ENCODE data around the gene TMEM38A. TPM values are rescaled to one million over a fixed set of nuclear protein-coding genes. Genes with fewer than 3 reads are reported as not detected.

TMEM38A gene
- 12.9 and 21.2 TPM in 2 replicates for total RNA-seq (2014; rRNA removed; shearing (Covaris generic); ENCODE audit: low replicate concordance)

DNA sequence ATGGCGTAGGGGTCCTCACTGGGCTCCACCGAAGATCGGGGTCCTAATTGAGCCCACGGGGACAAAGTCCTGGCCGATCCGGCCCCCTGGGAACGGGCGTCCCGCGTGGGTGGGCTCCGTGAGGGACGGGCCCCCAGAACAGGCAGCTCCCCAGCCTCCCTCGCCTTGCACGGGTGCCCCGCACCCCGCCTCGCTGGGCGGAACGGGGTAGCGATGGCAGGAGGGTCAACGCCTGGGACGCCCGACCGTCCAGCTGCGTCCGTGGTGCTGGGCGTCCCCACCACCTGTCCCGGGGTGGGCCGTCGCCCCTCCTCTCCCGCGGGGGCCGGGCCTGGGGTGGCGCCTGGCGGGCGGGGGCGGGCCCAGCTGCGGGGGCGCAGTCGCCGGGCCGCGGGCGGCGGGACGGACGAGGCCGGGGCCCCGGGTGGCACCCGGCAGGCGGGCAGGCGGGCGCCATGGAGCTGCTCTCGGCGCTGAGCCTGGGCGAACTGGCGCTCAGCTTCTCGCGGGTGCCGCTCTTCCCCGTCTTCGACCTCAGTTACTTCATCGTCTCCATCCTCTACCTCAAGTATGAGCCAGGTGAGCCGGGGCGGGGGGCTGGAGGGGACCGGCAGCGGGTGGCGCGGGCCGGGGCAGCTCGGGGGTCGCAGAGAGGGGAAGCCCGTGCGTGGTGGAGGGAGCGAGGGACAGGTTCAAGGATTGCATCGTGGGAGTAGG, at the start of gene TMEM38A:
TSS of gene TMEM38A (plus strand) at position 377 of the 717 bp plus-strand sequence. CDS start at position 456, 79 bp downstream.
- peaks cover 38% of the 10 kb centered on the region for H3K4me1 ChIP-seq (ENCODE audit: low read length)
- H3K9me2 ChIP-seq (replicated peaks; ENCODE audit: insufficient read depth, low read length) = no peaks in the 10 kb centered on the region
- peak within 1 kb of the TSS; percentile 100 for H3K4me2 ChIP-seq (ENCODE audit: low read depth, low read length, poor library complexity, severe bottlenecking)
- H4K20me1 ChIP-seq (ENCODE audit: insufficient read depth, low read depth, low read length) = peaks cover 35% of the 10 kb centered on the region
- H3K27me3 ChIP-seq (ENCODE audit: low read length) = no peaks in the 10 kb centered on the region
- peaks cover 26% of the 10 kb centered on the region for H3K36me3 ChIP-seq (ENCODE audit: insufficient read depth, low read length)
- peak within 1 kb of the TSS; percentile 95 for H3K9ac ChIP-seq (ENCODE audit: low read length)
- peak within 1 kb of the TSS; percentile 88 for H2AFZ ChIP-seq (ENCODE audit: low read length)
- peak; percentile 62 for DNase-seq
- H3K9me3 ChIP-seq (ENCODE audit: low read length) = no peaks in the 10 kb centered on the region
- peaks cover 78% of the 10 kb centered on the region for H3K79me2 ChIP-seq (ENCODE audit: low read length)
- H3K4me3 ChIP-seq (ENCODE audit: low read length) = peak within 1 kb of the TSS; percentile 91
- peak within 1 kb of the TSS; percentile 88 for H3K27ac ChIP-seq (ENCODE audit: low read length)

- Histone ChIP-seq H3K4me3 (ENCODE audit: low read length) (no peak overlapping the region), H3K4me2 (ENCODE audit: low read depth, low read length, poor library complexity, severe bottlenecking) (no peak overlapping the region), H3K4me1 (ENCODE audit: low read length) (peaks cover 99% of the 10 kb centered on the region), H3K79me2 (ENCODE audit: low read length) (peaks cover 100% of the 10 kb centered on the region), H3K9me2 (replicated peaks; ENCODE audit: insufficient read depth, low read length) (no peaks in the 10 kb centered on the region), H3K27me3 (ENCODE audit: low read length) (no peaks in the 10 kb centered on the region), H3K27ac (ENCODE audit: low read length) (peak overlapping the region; percentile 97), H2AFZ (ENCODE audit: low read length) (no peak overlapping the region), H3K36me3 (ENCODE audit: insufficient read depth, low read length) (no peaks in the 10 kb centered on the region), H3K9ac (ENCODE audit: low read length) (no peak overlapping the region), H3K9me3 (ENCODE audit: low read length) (no peaks in the 10 kb centered on the region), H4K20me1 (ENCODE audit: insufficient read depth, low read depth, low read length) (peaks cover 58% of the 10 kb centered on the region)
- no peak for DNase-seq
Observed at GRCh38 chr19:16612636-16613035, 48.3 kb upstream of the TMEM38A start.

- no peaks in the 10 kb centered on the region for H3K9me2 ChIP-seq (replicated peaks; ENCODE audit: insufficient read depth, low read length)
- no peak overlapping the region for H2AFZ ChIP-seq (ENCODE audit: low read length)
- no peaks in the 10 kb centered on the region for H3K27me3 ChIP-seq (ENCODE audit: low read length)
- H3K4me3 ChIP-seq (ENCODE audit: low read length) = no peak overlapping the region
- H3K27ac ChIP-seq (ENCODE audit: low read length) = peak overlapping the region; percentile 97
- H3K9ac ChIP-seq (ENCODE audit: low read length) = no peak overlapping the region
- DNase-seq = no peak
- peaks cover 99% of the 10 kb centered on the region for H3K4me1 ChIP-seq (ENCODE audit: low read length)
- peaks cover 47% of the 10 kb centered on the region for H4K20me1 ChIP-seq (ENCODE audit: insufficient read depth, low read depth, low read length)
- H3K36me3 ChIP-seq (ENCODE audit: insufficient read depth, low read length) = no peaks in the 10 kb centered on the region
- H3K79me2 ChIP-seq (ENCODE audit: low read length) = peaks cover 100% of the 10 kb centered on the region
- no peak overlapping the region for H3K4me2 ChIP-seq (ENCODE audit: low read depth, low read length, poor library complexity, severe bottlenecking)
- no peaks in the 10 kb centered on the region for H3K9me3 ChIP-seq (ENCODE audit: low read length)
Observed at GRCh38 chr19:16613841-16614240, 47.1 kb upstream of the TMEM38A start.

DNA sequence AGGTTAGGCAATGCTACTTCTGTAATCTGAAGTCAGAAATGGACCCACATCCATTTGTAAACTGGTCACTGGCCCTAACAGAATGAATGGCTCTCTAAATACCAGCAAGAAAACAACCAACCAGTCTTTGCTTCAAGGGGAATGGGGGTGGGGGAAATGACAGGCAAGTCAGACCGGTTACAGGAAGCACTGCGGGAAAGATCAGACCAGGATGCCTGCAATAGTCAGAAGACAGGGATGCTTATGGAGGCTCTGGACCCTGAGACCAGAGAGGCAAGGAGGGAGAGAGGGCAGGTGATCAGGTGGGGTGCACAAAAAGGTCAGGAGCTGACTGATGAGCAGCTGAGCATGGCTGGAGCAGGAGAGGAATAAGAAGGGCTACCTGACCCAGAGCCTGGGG, 46.0 kb upstream of the TMEM38A start:
- H3K4me2 ChIP-seq (ENCODE audit: low read depth, low read length, poor library complexity, severe bottlenecking) = no peak overlapping the region
- no peak overlapping the region for H2AFZ ChIP-seq (ENCODE audit: low read length)
- no peak overlapping the region for H3K4me3 ChIP-seq (ENCODE audit: low read length)

GRCh38 chr19:16615808-16616207, 45.1 kb upstream of the TMEM38A start:
- Histone ChIP-seq H3K9ac (ENCODE audit: low read length) (peak overlapping the region; percentile 73; the same call in 1 of the 2 replicates), H3K9me2 (replicated peaks; ENCODE audit: insufficient read depth, low read length) (no peaks in the 10 kb centered on the region), H3K4me2 (ENCODE audit: low read depth, low read length, poor library complexity, severe bottlenecking) (peak overlapping the region; percentile 68), H3K79me2 (ENCODE audit: low read length) (peaks cover 100% of the 10 kb centered on the region), H3K27ac (ENCODE audit: low read length) (peak overlapping the region; percentile 97), H3K4me3 (ENCODE audit: low read length) (no peak overlapping the region), H3K27me3 (ENCODE audit: low read length) (no peaks in the 10 kb centered on the region), H3K36me3 (ENCODE audit: insufficient read depth, low read length) (no peaks in the 10 kb centered on the region), H3K4me1 (ENCODE audit: low read length) (peaks cover 99% of the 10 kb centered on the region), H4K20me1 (ENCODE audit: insufficient read depth, low read depth, low read length) (peaks cover 37% of the 10 kb centered on the region), H2AFZ (ENCODE audit: low read length) (no peak overlapping the region), H3K9me3 (ENCODE audit: low read length) (no peaks in the 10 kb centered on the region)
- DNase-seq = peak; percentile 69

More for the DNA sequence above, 46.0 kb upstream of the TMEM38A start:
- Histone ChIP-seq H3K9me2 (replicated peaks; ENCODE audit: insufficient read depth, low read length) (no peaks in the 10 kb centered on the region), H3K36me3 (ENCODE audit: insufficient read depth, low read length) (no peaks in the 10 kb centered on the region), H3K27me3 (ENCODE audit: low read length) (no peaks in the 10 kb centered on the region), H3K9ac (ENCODE audit: low read length) (peak overlapping the region; percentile 0; the same call in 1 of the 2 replicates), H3K27ac (ENCODE audit: low read length) (peak overlapping the region; percentile 97), H4K20me1 (ENCODE audit: insufficient read depth, low read depth, low read length) (peaks cover 36% of the 10 kb centered on the region; the same call in 1 of the 2 replicates), H3K9me3 (ENCODE audit: low read length) (no peaks in the 10 kb centered on the region), H3K4me1 (ENCODE audit: low read length) (peaks cover 99% of the 10 kb centered on the region), H3K79me2 (ENCODE audit: low read length) (peaks cover 100% of the 10 kb centered on the region)
- no peak for DNase-seq

GRCh38 chr19:16618248-16618647, 42.7 kb upstream of the TMEM38A start:
- Histone ChIP-seq H3K4me2 (ENCODE audit: low read depth, low read length, poor library complexity, severe bottlenecking) (peak overlapping the region; percentile 68), H3K4me3 (ENCODE audit: low read length) (peak overlapping the region; percentile 58), H3K9me2 (replicated peaks; ENCODE audit: insufficient read depth, low read length) (no peaks in the 10 kb centered on the region), H3K27me3 (ENCODE audit: low read length) (no peaks in the 10 kb centered on the region), H3K9me3 (ENCODE audit: low read length) (no peaks in the 10 kb centered on the region), H2AFZ (ENCODE audit: low read length) (no peak overlapping the region), H3K27ac (ENCODE audit: low read length) (peak overlapping the region; percentile 97), H3K9ac (ENCODE audit: low read length) (peak overlapping the region; percentile 73), H4K20me1 (ENCODE audit: insufficient read depth, low read depth, low read length) (peaks cover 37% of the 10 kb centered on the region), H3K36me3 (ENCODE audit: insufficient read depth, low read length) (peaks cover 3% of the 10 kb centered on the region), H3K79me2 (ENCODE audit: low read length) (peaks cover 100% of the 10 kb centered on the region), H3K4me1 (ENCODE audit: low read length) (peaks cover 99% of the 10 kb centered on the region)
- peak; percentile 82 for DNase-seq

GRCh38 chr19:16619457-16619856, 41.5 kb upstream of the TMEM38A start:
- H3K4me2 ChIP-seq (ENCODE audit: low read depth, low read length, poor library complexity, severe bottlenecking) = peak overlapping the region; percentile 68
- peaks cover 6% of the 10 kb centered on the region for H3K36me3 ChIP-seq (ENCODE audit: insufficient read depth, low read length)
- H3K9ac ChIP-seq (ENCODE audit: low read length) = peak overlapping the region; percentile 73
- H3K9me3 ChIP-seq (ENCODE audit: low read length) = no peaks in the 10 kb centered on the region
- H3K4me1 ChIP-seq (ENCODE audit: low read length) = peaks cover 100% of the 10 kb centered on the region
- no peak overlapping the region for H2AFZ ChIP-seq (ENCODE audit: low read length)
- no peaks in the 10 kb centered on the region for H3K9me2 ChIP-seq (replicated peaks; ENCODE audit: insufficient read depth, low read length)
- H4K20me1 ChIP-seq (ENCODE audit: insufficient read depth, low read depth, low read length) = peaks cover 43% of the 10 kb centered on the region
- no peaks in the 10 kb centered on the region for H3K27me3 ChIP-seq (ENCODE audit: low read length)
- H3K4me3 ChIP-seq (ENCODE audit: low read length) = peak overlapping the region; percentile 58; the same call in 1 of the 2 replicates
- no peak for DNase-seq
- H3K79me2 ChIP-seq (ENCODE audit: low read length) = peaks cover 100% of the 10 kb centered on the region
- H3K27ac ChIP-seq (ENCODE audit: low read length) = peak overlapping the region; percentile 97

DNA sequence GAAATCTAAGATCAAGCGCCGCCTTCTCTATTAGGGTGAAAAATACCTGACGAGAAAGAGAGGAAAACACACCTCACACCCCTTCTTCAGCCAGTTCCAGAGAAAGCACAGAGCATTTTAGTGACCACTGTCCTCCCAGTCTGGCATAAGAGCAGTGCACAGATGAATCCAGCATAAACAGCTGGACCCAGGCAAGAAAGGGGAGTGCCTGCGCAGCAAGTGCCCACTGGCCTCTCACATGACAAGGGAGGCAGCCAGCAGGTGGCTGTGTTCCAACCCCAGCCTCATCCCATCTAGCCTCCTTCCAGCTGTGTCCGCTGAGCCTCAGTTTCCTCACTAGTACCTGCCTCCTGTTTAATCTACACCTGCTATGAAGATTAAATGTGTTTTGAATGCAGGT, 40.9 kb upstream of the TMEM38A start:
- H3K27ac ChIP-seq (ENCODE audit: low read length) = peak overlapping the region; percentile 97
- no peak for DNase-seq
- no peaks in the 10 kb centered on the region for H3K27me3 ChIP-seq (ENCODE audit: low read length)
- peak overlapping the region; percentile 58; the same call in 1 of the 2 replicates for H3K4me3 ChIP-seq (ENCODE audit: low read length)
- H3K4me1 ChIP-seq (ENCODE audit: low read length) = peaks cover 100% of the 10 kb centered on the region
- H3K9me2 ChIP-seq (replicated peaks; ENCODE audit: insufficient read depth, low read length) = no peaks in the 10 kb centered on the region
- H3K9ac ChIP-seq (ENCODE audit: low read length) = peak overlapping the region; percentile 73
- H2AFZ ChIP-seq (ENCODE audit: low read length) = no peak overlapping the region
- H3K36me3 ChIP-seq (ENCODE audit: insufficient read depth, low read length) = peaks cover 9% of the 10 kb centered on the region
- peaks cover 100% of the 10 kb centered on the region for H3K79me2 ChIP-seq (ENCODE audit: low read length)
- H3K4me2 ChIP-seq (ENCODE audit: low read depth, low read length, poor library complexity, severe bottlenecking) = peak overlapping the region; percentile 68
- peaks cover 44% of the 10 kb centered on the region for H4K20me1 ChIP-seq (ENCODE audit: insufficient read depth, low read depth, low read length)
- no peaks in the 10 kb centered on the region for H3K9me3 ChIP-seq (ENCODE audit: low read length)
